ENCODE results near the gene DUSP1.

DUSP1 gene

GRCh38 chr5:172770675-172771438 is at the start of gene DUSP1:
DUSP1 (minus strand) TSS chr5:172771195; CDS start chr5:172770952, 243 bp downstream.
- H3K4me1 ChIP-seq = peaks cover 8 to 47% (median 28%) of the 10 kb centered on the region in 4 donors
- peak; percentile 100 for DNase-seq

GRCh38 chr5:172820046-172820767 is 49.2 kb upstream of the DUSP1 start:
- Histone ChIP-seq H3K4me3 (no peak overlapping the region), H3K27ac (no peak overlapping the region), H3K9me3 (peaks cover 0 to 1% (median 0%) of the 10 kb centered on the region in 3 donors), H3K27me3 (no peaks in the 10 kb centered on the region), H3K4me1 (peaks cover 0 to 7% (median 0%) of the 10 kb centered on the region in 4 donors), H3K36me3 (no peaks in the 10 kb centered on the region)
- DNase-seq = peak in 1 of 2 donors; percentile 62
- intact Hi-C loops (cut with DNase I; ENCODE audit: low total_unique reads) = no loop called here
- TF ChIP-seq CTCF (IDR thresholded peaks at IDR 0.05) = no peak

More at GRCh38 chr5:172770675-172771438, at the start of gene DUSP1:
- peaks cover 33 to 38% (median 35%) of the 10 kb centered on the region in 3 donors for H3K36me3 ChIP-seq
- intact Hi-C loops (cut with DNase I; ENCODE audit: low total_unique reads) = loop anchor here (2.0 kb wide), 2 partner anchors 54 to 98 kb away; no protein-coding TSS in a partner anchor
- H3K4me3 ChIP-seq = peak within 1 kb of the TSS; percentile 78 to 80
- H3K9me3 ChIP-seq = no peaks in the 10 kb centered on the region
- H3K27ac ChIP-seq = peak within 1 kb of the TSS; percentile 96 to 98
- TF ChIP-seq CTCF (IDR thresholded peaks at IDR 0.05) = peak; percentile 28 to 60
- no peaks in the 10 kb centered on the region for H3K27me3 ChIP-seq

- H3K4me1 ChIP-seq = peaks cover 0 to 7% (median 0%) of the 10 kb centered on the region in 4 donors
- H3K27ac ChIP-seq = no peak overlapping the region
- no peak overlapping the region for H3K4me3 ChIP-seq
- TF ChIP-seq CTCF (IDR thresholded peaks at IDR 0.05) = no peak
- H3K36me3 ChIP-seq = no peaks in the 10 kb centered on the region
- H3K9me3 ChIP-seq = no peaks in the 10 kb centered on the region
- peak in 1 of 2 donors; percentile 37 for DNase-seq
- intact Hi-C loops (cut with DNase I; ENCODE audit: low total_unique reads) = no loop called here
- no peaks in the 10 kb centered on the region for H3K27me3 ChIP-seq
These were observed 48.6 kb upstream of the DUSP1 start for GRCh38 chr5:172819569-172819968.

- no peaks in the 10 kb centered on the region for H3K9me3 ChIP-seq
- intact Hi-C loops (cut with DNase I; ENCODE audit: low total_unique reads) = no loop called here
- no peaks in the 10 kb centered on the region for H3K27me3 ChIP-seq
- H3K27ac ChIP-seq = no peak overlapping the region
- no peak for DNase-seq
- no peak for TF ChIP-seq CTCF (IDR thresholded peaks at IDR 0.05)
- H3K4me1 ChIP-seq = peaks cover 0 to 7% (median 0%) of the 10 kb centered on the region in 4 donors
- H3K36me3 ChIP-seq = no peaks in the 10 kb centered on the region
- no peak overlapping the region for H3K4me3 ChIP-seq
These were observed 47.1 kb upstream of the DUSP1 start for GRCh38 chr5:172818081-172818480.

GRCh38 chr5:172817664-172818063 is 46.7 kb upstream of the DUSP1 start:
- intact Hi-C loops (cut with DNase I; ENCODE audit: low total_unique reads) = no loop called here
- Histone ChIP-seq H3K27me3 (no peaks in the 10 kb centered on the region), H3K4me3 (no peak overlapping the region), H3K36me3 (no peaks in the 10 kb centered on the region), H3K4me1 (peaks cover 0 to 7% (median 0%) of the 10 kb centered on the region in 4 donors), H3K27ac (no peak overlapping the region), H3K9me3 (no peaks in the 10 kb centered on the region)
- DNase-seq = no peak
- no peak for TF ChIP-seq CTCF (IDR thresholded peaks at IDR 0.05)
